Measurements from ENCODE around the gene PCDH9. TPM values are rescaled to one million over a fixed set of nuclear protein-coding genes. Genes with fewer than 3 reads are reported as not detected.

Gene PCDH9
- total and polyA plus RNA-seq, 2 of the 13 experiments (the other 11 are each of a cell fraction or from before 2014, with no cell fraction given) = 0.09 TPM; not detected in 1

GRCh38 chr13:67186995-67187569 lies 43.1 kb downstream of the PCDH9 start:
- ChIA-PET CTCF (ENCODE audit: low intra/inter-chr PET ratio, low total read pairs) (no interaction called here), POLR2A (no interaction called here)

More at GRCh38 chr13:67186995-67187569, 43.1 kb downstream of the PCDH9 start:
- intact Hi-C loops (cut with micrococcal nuclease; ENCODE audit: unreplicated experiment) = no loop called here
- Histone ChIP-seq H3K9ac (ENCODE audit: insufficient read depth, low read depth, low read length) (no peak overlapping the region), H3K79me2 (ENCODE audit: insufficient read depth, low read length) (no peaks in the 10 kb centered on the region), H3K4me3 (replicated peaks in 1 of 3; ENCODE audit: insufficient read depth in 1 of 3, low read depth in 2 of 3, low read length in 3 of 3) (no peak overlapping the region), H3K4me2 (ENCODE audit: low read depth, low read length) (no peak overlapping the region), H2AFZ (ENCODE audit: low read length) (no peak overlapping the region), H3K27me3 (ENCODE audit: control insufficient read depth in 1 of 2, insufficient read depth in 2 of 2, low read length in 2 of 2) (no peaks in the 10 kb centered on the region), H3K27ac (ENCODE audit: extremely low read length, insufficient read depth, low read length) (no peak overlapping the region), H3K9me3 (ENCODE audit: low read length) (no peaks in the 10 kb centered on the region), H3K4me1 (ENCODE audit: insufficient read depth, low read length) (no peaks in the 10 kb centered on the region), H4K20me1 (ENCODE audit: insufficient read depth, low read length) (0 out of 2 replicates have a peak, but pooled peaks cover 3% of the 10 kb centered on the region), H3K36me3 (replicated peaks in 1 of 2; ENCODE audit: control insufficient read depth in 1 of 2, insufficient read depth in 2 of 2, low read length in 2 of 2) (no peaks in the 10 kb centered on the region)
- WGBS (ENCODE audit: low lambda C conversion rate) = 28% methylated on average over 6 of the region's 6 CpGs
- DNase-seq (ENCODE audit: low spot score) = no peak
- BruUV-seq (replicated peaks) = no TSS peak
- FAIRE-seq = no peak
- no peak for ATAC-seq
- TF ChIP-seq EZH2 (conservative IDR thresholded peaks at IDR 0.05; ENCODE audit: low read depth, low read length) (no peak), PAF1 (CRISPR knock-in tag; IDR thresholded peaks at IDR 0.05) (no peak), MTF1 (CRISPR knock-in tag; IDR thresholded peaks at IDR 0.05) (no peak), ZFP36L1 (CRISPR knock-in tag; IDR thresholded peaks at IDR 0.05) (no peak), ZNF230 (CRISPR knock-in tag; IDR thresholded peaks at IDR 0.05) (no peak), GTF3A (CRISPR knock-in tag; conservative IDR thresholded peaks at IDR 0.05) (no peak), NCOR1 (IDR thresholded peaks at IDR 0.05; ENCODE audit: borderline replicate concordance, low read length) (no peak), SSRP1 (CRISPR knock-in tag; IDR thresholded peaks at IDR 0.05) (no peak), ZNF619 (CRISPR knock-in tag; IDR thresholded peaks at IDR 0.05) (no peak)
- TF ChIP-seq, protein P1, sequence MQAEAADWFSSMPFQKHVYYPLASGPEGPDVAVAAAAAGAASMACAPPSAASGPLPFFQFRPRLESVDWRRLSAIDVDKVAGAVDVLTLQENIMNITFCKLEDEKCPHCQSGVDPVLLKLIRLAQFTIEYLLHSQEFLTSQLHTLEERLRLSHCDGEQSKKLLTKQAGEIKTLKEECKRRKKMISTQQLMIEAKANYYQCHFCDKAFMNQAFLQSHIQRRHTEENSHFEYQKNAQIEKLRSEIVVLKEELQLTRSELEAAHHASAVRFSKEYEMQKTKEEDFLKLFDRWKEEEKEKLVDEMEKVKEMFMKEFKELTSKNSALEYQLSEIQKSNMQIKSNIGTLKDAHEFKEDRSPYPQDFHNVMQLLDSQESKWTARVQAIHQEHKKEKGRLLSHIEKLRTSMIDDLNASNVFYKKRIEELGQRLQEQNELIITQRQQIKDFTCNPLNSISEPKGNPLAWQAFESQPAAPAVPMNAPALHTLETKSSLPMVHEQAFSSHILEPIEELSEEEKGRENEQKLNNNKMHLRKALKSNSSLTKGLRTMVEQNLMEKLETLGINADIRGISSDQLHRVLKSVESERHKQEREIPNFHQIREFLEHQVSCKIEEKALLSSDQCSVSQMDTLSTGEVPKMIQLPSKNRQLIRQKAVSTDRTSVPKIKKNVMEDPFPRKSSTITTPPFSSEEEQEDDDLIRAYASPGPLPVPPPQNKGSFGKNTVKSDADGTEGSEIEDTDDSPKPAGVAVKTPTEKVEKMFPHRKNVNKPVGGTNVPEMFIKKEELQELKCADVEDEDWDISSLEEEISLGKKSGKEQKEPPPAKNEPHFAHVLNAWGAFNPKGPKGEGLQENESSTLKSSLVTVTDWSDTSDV (CRISPR knock-in tag; IDR thresholded peaks at IDR 0.05) = no peak
- in situ Hi-C loops (cut with HindIII; ENCODE audit: extremely low pct_ligation_motif_present, low pct_unique_long_range_greater_than_20kb) = no loop called here
